Measurements from ENCODE around the gene KRT15.

DNA sequence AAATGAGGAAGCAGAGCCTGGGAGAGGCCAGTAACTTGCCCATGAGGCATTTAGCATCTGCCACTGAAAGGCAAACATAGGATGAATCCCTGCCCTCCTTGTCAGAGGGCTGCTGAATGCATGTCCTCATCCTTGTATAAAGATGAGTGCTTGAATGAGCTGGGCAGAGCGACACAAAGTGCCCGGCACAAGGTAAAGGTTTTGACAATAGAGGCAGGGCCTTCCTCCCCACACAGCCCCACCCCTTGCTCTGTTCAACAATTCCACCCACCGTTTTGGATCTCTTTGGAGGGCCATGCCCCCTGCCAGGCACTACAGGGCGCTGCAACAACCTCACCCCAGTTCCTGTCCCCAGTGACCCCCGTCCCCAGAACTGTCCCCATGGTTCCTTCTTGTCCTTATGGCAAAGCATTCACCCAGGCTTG, 10.8 kb upstream of the KRT15 start:
- TF ChIP-seq, protein P1, sequence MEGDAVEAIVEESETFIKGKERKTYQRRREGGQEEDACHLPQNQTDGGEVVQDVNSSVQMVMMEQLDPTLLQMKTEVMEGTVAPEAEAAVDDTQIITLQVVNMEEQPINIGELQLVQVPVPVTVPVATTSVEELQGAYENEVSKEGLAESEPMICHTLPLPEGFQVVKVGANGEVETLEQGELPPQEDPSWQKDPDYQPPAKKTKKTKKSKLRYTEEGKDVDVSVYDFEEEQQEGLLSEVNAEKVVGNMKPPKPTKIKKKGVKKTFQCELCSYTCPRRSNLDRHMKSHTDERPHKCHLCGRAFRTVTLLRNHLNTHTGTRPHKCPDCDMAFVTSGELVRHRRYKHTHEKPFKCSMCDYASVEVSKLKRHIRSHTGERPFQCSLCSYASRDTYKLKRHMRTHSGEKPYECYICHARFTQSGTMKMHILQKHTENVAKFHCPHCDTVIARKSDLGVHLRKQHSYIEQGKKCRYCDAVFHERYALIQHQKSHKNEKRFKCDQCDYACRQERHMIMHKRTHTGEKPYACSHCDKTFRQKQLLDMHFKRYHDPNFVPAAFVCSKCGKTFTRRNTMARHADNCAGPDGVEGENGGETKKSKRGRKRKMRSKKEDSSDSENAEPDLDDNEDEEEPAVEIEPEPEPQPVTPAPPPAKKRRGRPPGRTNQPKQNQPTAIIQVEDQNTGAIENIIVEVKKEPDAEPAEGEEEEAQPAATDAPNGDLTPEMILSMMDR (IDR thresholded peaks at IDR 0.05) = no peak
- no peak for TF ChIP-seq EZH2 (IDR thresholded peaks at IDR 0.05; ENCODE audit: borderline replicate concordance, insufficient read depth, low read depth, low read length, poor library complexity, severe bottlenecking)

Measured in B cell (primary cell).